HG02973 (cell line): ENCODE measurements around the gene RTF2.
A peak's percentile ranks its signal among the peaks of the same experiment; 100 is the strongest.

Experiments used
- ATAC-seq: cut with Tn5 transposase; IDR thresholded peaks from one replicate; pipeline ENCODE4 v1.9.1; 2021; ENCODE audit warnings: moderate library complexity; ENCODE audit not compliant: unreplicated experiment

The RTF2 gene

GRCh38 chr20:56468316-56469076 is at the start of gene RTF2:
Gene RTF2, plus strand, starts transcription at chr20:56468627. Its CDS starts 71 bp downstream, at chr20:56468698.
- ATAC-seq = peak; percentile 96

DNA sequence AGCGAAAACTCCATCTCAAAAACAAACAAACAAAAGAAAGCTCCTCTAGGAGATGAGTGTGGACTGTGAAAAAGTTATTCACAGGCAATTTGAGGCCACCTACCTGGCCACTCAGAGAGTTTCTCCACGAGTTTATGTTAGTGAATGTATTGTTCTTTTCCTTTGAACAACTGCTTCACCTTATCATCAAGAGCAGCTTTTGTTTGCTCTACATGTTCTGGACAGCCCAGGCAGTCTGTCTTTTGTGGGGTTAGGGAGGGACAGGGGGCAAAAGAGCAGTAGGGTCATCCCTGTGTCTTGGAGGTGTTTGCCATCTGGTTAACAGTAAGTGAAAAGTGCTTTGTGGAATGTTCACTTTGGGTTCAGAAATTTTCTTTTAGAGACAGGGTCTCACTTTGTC is 48.4 kb upstream of the RTF2 start:
- no peak for ATAC-seq

DNA sequence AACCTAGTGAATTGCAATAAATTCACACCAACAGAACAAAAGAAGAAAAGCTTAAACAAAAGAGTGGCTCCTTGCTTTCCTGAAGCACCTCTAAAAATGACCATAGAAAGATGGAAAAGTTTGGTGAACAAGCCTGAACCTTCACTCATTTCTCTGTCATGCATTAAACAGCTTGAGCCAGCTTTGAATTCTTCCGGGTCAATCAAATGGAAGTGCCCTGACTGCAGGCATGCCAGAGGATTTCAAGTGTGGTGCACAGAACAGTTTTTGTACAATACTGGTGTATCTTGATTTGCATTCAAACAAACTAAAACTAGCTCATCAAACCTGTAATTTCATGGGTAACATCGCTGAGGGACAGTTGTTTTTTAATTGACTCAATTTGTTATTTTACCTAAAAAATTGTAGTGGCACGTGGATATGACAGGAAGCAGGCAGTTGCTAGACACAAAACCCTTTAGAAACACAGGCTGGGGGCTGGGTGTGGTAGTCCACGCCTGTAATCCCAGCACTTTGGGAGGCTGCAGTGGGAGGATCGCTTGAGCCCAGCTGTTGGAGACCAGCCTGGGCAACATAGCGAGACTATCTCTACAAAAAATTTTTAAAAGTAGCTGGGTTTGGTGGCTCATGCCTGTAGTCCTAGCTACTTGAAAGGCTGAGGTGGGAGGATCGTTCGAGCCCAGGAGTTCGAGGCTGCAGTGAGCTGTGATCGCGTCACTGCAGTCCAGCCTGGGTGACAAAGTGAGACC is 47.3 kb upstream of the RTF2 start:
- no peak for ATAC-seq

GRCh38 chr20:56422076-56422823 is 46.2 kb upstream of the RTF2 start:
- ATAC-seq = no peak

GRCh38 chr20:56422824-56423189 is 45.6 kb upstream of the RTF2 start:
- ATAC-seq = no peak

- ATAC-seq = no peak
Observed at GRCh38 chr20:56423211-56423610, 45.2 kb upstream of the RTF2 start.

- ATAC-seq = no peak
Observed at GRCh38 chr20:56423886-56424285, 44.5 kb upstream of the RTF2 start.

- ATAC-seq = no peak
Observed at GRCh38 chr20:56424931-56425330, 43.5 kb upstream of the RTF2 start.

DNA sequence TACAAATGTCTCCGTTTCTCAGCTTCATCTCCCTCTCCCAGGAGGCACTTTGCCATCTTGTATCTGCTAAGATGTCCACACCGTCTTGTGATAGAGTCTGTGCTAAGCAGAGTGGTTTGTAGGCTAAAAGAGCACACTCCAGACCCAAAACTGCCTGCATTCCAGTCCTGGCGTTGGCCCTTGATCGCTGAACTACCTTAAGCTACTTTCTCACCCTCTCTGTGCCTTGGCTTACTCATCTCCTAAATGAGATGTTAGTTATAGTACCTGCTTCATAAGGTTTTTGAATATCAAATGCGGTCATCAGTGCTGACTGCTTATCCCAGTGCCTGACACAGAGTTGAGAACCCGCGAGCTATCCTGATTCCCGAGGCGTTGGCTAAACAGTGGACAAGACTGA is 42.4 kb upstream of the RTF2 start:
- ATAC-seq = no peak

DNA sequence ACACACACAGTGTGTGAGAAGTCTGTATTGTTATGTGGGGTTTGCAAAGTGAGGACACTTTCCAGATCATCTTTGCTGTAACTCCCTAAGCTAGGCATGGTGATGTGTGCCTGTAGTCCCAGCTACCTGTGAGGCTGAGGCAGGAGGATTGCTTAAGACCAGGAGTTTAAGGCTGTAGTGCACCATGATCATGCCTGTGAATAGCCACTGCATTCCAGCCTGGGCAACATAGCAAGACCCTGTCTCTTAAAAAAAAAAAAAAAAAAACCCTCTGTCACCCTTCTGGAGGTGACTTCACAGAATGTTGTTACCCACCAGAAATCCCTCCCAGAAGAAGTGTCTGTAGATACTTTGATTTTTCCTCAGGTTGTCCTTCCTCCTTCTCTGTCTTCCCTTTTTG is 41.5 kb upstream of the RTF2 start:
- no peak for ATAC-seq

- no peak for ATAC-seq
Observed at GRCh38 chr20:56427797-56428196, 40.6 kb upstream of the RTF2 start.

- ATAC-seq = no peak
Observed at GRCh38 chr20:56428410-56428809, 40.0 kb upstream of the RTF2 start.

DNA sequence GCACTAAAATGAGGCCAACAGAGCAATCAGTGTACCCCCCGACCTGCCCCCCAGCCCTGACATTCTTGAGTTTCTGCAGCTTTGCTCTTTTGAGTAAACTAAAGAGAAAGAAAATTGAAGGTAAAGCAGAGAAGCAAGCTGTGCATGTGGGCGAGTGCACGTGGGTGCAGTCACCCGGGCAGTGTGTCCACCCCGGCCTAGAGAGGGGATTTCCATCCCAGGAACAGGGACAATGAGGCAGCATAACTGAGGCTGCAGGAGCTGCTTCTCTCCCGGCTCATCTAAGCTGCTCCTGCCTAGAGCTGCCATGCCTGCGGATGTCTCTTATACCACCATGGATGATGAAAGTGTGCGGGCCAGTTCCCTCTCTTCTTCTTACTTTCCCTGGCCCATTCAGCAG is 39.5 kb upstream of the RTF2 start:
- ATAC-seq = no peak

- no peak for ATAC-seq
Observed at GRCh38 chr20:56429502-56429901, 38.9 kb upstream of the RTF2 start.

GRCh38 chr20:56429941-56430340 is 38.5 kb upstream of the RTF2 start:
- ATAC-seq = no peak

DNA sequence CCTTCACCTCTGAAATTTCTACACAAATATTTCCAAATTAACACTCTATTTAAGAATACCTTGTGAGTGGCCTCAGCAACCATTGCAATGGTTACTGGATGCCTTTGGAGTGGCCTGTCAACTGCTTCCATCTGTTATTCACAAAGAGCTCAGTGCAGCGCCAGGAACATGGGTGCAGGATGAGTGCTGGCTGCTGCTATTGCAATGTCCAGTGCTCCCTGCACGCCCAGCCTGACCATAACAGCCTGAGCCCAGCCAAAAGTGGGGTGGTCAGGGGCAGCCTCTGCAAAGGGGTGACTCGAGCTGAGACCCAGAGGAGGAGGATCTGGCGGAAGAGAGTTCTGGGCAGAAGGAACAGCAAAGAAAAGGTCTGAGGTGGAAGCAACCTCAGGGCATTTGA is 38.0 kb upstream of the RTF2 start:
- no peak for ATAC-seq

DNA sequence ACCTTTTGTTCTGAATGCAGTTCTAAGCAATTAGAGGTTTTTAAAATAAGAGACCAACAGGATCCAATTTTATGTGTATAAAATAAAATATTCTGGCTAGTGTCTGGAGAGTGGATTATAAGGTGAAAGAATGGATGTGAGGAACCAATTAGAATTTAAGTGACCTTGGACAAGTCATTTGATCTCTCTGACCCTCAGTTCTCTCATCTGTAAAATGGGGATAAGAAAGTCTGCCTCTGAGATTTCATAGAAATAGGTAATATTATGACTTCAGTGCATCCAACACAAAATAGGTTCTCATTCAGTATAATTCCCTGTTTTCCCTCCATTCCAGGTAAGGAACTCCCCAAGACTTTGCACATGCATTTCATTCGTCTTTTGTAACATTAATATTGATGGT is 37.5 kb upstream of the RTF2 start:
- no peak for ATAC-seq

DNA sequence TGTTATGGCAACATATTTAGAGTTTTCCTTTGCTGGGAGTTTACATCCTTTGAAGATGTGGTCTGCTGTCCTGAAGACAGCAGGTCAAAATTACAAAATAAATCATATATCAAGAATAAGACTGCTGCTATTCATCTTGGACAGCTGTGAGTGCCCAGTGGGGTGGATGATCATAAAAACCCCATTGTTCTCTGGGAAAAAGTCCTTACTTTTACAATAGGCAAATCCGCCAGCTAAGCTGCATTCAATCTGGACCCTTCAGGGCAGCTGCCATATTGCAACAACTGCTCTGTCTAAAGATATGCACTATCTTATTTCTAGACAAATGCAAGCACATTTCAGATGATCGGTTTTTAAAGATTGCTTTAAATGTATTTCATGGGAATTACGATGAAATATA is 37.0 kb upstream of the RTF2 start:
- ATAC-seq = no peak

- ATAC-seq = no peak
Observed at GRCh38 chr20:56433221-56433879, 35.1 kb upstream of the RTF2 start.

DNA sequence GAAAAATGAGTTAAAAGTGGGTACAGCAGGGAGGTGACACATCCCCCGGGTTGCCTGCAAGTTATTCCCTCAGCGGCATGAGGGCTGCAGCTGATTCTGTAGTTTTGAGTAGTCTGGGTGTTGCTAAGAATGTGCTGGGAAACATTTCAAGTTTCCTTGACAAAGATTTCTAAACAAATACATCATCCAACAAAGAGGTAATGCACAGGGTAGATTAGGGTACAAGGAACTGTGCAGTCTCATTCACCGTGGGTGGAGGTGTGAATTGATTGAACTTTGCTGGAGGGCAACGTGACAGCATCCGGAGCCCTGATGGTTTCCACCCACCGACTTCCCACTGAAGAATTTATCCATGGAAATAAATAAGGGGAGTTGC is 34.6 kb upstream of the RTF2 start:
- ATAC-seq = no peak

DNA sequence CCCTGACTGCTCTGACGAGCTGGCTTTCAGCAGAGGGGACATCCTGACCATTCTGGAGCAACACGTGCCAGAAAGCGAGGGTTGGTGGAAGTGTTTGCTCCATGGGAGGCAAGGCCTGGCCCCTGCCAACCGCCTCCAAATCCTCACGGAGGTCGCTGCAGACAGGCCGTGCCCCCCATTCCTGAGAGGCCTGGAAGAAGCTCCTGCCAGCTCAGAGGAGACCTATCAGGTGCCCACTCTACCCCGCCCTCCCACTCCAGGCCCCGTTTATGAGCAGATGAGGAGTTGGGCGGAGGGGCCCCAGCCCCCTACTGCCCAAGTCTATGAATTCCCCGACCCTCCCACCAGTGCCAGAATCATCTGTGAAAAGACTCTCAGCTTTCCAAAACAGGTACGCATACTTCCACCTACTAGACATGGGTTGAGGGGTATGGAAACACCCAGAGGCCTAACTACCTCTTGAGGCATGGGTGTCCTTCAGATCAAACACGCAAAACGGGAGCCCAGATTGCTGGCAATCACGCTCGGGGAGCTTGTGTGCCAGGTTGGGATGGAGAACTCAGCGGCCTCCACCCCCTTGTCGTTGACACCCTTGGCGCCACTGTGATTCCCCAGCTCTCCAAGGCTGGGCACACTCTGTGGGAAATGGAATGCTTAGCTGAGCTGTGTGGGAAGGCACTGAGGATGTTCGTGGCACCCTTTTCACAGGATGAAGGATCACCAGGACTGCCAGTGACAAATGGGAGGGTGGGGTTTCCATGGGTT is 31.0 kb upstream of the RTF2 start:
- no peak for ATAC-seq
